Bronchial epithelial cell (primary cell): ENCODE results near the gene PTGER1. TPM values are rescaled to one million over a fixed set of nuclear protein-coding genes. Genes with fewer than 3 reads are reported as not detected.
A peak's percentile ranks its signal among the peaks of the same experiment; 100 is the strongest.
"Not testable (repeated sequence)": the region's sequence is repeated elsewhere in the genome, so short reads cannot be mapped to it uniquely, and the experiment has no call there.

Experiments used
- DNase-seq: peaks from one replicate; pipeline ENCODE4 v3.0.0-alpha.2; 2010; ENCODE audit warnings: low read depth
- FAIRE-seq: peaks from 2 replicates; lab custom pipeline; 2011; peaks lifted over from hg19 to GRCh38; lab: Jason Lieb, UNC
- H3K27me3 ChIP-seq: 2 replicates; pipeline ENCODE4 v1.5.1; 2011; ENCODE audit warnings: low read length; ENCODE audit not compliant: control insufficient read depth, insufficient read depth
- H3K36me3 ChIP-seq: 2 replicates; pipeline ENCODE4 v1.5.1; 2011; ENCODE audit warnings: low read length; ENCODE audit not compliant: control insufficient read depth, insufficient read depth
- H3K4me3 ChIP-seq: 2 replicates; pipeline ENCODE4 v1.5.1; 2011; ENCODE audit warnings: mild to moderate bottlenecking, low read depth, low read length, control low read depth
- CTCF ChIP-seq: IDR thresholded peaks from 2 replicates; pipeline ENCODE4 v1.5.1; 2011; ENCODE audit warnings: mild to moderate bottlenecking, moderate library complexity, low read length, control low read depth, inconsistent platforms; ENCODE audit not compliant: insufficient read depth, severe bottlenecking
- total RNA-seq: library from RNA; depleted of rRNA; stranded (reverse); fragments of >200 nt; gene quantifications from 2 replicates; pipeline ENCODE4 v1.2.1, GENCODE V29; 2014

The PTGER1 gene
- total RNA-seq, 1 donor from 2014 or later: 2.6 TPM

- no peaks in the 10 kb centered on the region for H3K27me3 ChIP-seq
- no peak for TF ChIP-seq CTCF
- FAIRE-seq: no peak
- no peak for DNase-seq
- peaks cover 21% of the 10 kb centered on the region for H3K36me3 ChIP-seq
- H3K4me3 ChIP-seq: no peak overlapping the region
Observed at GRCh38 chr19:14512406-14512961, 37.3 kb upstream of the PTGER1 start.

- Histone ChIP-seq H3K4me3 (no peak overlapping the region), H3K27me3 (no peaks in the 10 kb centered on the region), H3K36me3 (peaks cover 14% of the 10 kb centered on the region)
- peak; percentile 54 for DNase-seq
- no peak for TF ChIP-seq CTCF
- no peak for FAIRE-seq
Observed at GRCh38 chr19:14511229-14511593, 36.1 kb upstream of the PTGER1 start.

- Histone ChIP-seq H3K36me3 (peaks cover 8% of the 10 kb centered on the region), H3K4me3 (no peak overlapping the region), H3K27me3 (no peaks in the 10 kb centered on the region)
- TF ChIP-seq CTCF: no peak
- DNase-seq (peak; percentile 76), FAIRE-seq (no peak)
Observed at GRCh38 chr19:14510311-14511228, 35.4 kb upstream of the PTGER1 start.

- Histone ChIP-seq H3K36me3 (no peaks in the 10 kb centered on the region), H3K27me3 (no peaks in the 10 kb centered on the region), H3K4me3 (no peak overlapping the region)
- no peak for FAIRE-seq
- DNase-seq: peak; percentile 80
- no peak for TF ChIP-seq CTCF
Observed at GRCh38 chr19:14507704-14508542, 32.8 kb upstream of the PTGER1 start.

GRCh38 chr19:14505488-14506239 lies 30.5 kb upstream of the PTGER1 start:
- peak; percentile 90 for DNase-seq
- FAIRE-seq: peak; percentile 76
- H3K36me3 ChIP-seq: no peaks in the 10 kb centered on the region
- peak; percentile 92 for TF ChIP-seq CTCF
- H3K4me3 ChIP-seq: no peak overlapping the region
- H3K27me3 ChIP-seq: no peaks in the 10 kb centered on the region

- not testable (repeated sequence) for FAIRE-seq, H3K27me3 ChIP-seq, H3K4me3 ChIP-seq, DNase-seq, H3K36me3 ChIP-seq
Observed at GRCh38 chr19:14504575-14504974, 29.4 kb upstream of the PTGER1 start.
